Limb (tissue), 2 donors: Measurements from ENCODE around the gene C1orf50.
"Not testable (repeated sequence)": the region's sequence is repeated elsewhere in the genome, so short reads cannot be mapped to it uniquely, and the experiment has no call there.

ENCODE experiments used
- DNase-seq, 2 donors: peaks; one replicate each; pipeline ENCODE4 v3.0.0-alpha.2; 2016; ENCODE audit errors: extremely low spot score in 2 of 2

Gene C1orf50

DNA sequence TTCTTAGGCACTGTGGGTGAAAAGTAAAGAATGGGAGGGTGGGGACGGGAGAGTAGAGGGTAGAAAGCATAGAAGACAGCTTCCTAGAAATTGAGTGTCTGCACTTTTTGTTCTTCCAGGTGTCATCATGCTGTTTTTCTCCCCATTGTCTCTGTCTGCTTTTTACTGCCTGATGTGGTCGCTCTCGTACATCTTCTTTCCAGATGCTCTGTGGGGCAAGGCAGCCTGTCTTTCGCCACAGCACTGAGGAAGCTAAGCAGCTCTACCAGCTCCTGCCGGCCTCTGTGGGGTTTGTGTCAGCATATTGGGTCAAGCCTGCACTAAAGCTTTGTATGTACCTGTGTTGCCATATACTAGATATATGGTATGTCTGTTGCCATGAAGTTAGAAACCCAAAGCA, 30.9 kb downstream of the C1orf50 start:
- DNase-seq: no peak

DNA sequence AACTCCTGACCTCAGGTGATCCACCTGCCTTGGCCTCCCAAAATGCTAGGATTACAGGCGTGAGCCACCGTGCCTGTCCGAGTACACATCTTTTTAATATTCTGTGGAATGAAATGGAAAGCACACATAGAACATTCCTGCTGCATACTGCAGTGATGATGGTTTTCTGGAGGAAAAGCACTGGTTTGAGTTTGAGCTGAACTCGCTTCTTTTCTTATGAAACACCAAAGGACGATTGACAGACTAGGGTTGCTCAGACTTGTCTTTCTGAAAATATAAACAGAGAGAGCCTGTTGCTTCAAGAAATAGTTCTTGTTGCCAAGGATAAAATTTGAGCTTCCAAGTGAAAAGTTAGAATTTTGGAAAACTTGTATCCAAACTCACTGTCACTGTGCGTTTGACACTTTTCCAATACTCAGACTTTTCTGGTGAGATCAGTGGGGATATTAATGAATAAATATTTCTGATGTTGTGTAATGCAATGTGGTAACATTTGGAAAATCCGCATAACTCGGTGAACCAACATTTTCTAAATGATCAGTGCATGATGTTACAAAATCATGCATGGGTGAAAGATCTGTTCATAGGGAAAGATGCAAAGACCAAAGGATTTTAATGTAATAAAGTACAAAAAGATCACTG, 34.9 kb downstream of the C1orf50 start:
- DNase-seq: no peak

DNA sequence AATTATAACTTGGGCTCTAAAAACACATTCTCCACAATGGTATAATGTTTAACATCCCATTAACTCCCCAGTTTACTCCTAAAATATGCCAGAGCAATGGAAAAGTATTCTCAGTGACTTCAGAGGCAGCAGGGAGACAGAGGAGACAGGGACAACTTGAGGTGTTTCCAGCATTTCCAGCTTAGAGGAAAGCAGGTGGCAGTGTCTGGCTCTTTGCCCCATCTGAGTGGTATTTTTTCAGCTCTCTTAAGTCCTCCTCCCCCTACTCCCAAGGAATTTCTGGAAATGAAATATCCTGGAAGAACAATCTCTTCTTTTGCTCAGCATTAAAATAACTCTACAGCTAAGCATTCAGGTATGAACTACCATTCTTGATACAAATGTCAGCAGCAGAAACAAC, 39.1 kb downstream of the C1orf50 start:
- no peak for DNase-seq

DNA sequence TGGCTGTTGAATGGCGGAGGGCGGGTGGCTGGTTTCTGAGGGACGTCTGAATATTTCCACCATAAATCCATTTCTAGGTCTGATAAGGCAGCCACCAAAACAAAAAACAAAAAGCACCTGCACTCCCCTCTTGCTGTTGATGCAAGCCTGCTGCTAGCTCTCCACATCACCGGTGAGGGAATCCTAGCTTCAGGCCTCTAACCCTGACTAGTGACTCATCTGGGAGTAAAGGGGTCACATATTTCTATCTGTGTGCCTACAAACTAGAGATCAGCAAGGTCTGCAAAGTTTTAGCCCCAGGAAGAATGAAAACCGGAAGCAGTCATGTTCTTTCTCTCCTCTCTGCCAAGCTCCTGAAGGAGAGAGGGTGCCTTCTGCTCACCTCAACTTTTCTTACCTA, 39.5 kb downstream of the C1orf50 start:
- no peak for DNase-seq

DNA sequence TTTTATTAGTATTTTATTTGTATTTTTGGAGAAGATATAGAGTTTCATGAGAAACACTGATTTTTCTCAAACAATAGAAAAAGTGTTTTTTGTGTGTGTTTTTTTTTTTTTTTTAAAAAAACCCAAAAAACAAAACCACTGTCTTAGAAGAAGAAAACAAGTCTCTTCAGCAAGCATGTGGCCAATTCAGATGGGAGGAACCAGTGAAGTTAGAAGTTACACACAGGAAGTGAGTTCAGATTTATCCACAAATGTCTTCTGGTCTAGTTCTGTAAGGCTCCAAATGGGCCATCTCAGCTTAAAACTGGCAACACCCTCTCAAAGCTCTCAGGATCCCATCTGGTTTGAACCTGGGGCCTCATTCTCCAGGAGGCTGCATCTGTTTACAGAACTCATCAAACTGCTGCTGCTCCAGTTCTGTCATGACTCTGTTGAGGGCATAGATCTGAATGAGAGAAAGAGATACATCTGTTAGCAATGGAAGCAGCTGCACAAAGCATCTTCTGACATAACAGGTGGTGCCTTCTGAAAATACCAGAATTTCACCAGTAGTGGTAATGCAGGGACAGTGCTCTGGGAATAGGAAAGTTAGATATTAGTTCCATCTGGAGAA, 40.1 kb downstream of the C1orf50 start:
- peak in 1 of 2 donors; percentile 44 for DNase-seq

DNA sequence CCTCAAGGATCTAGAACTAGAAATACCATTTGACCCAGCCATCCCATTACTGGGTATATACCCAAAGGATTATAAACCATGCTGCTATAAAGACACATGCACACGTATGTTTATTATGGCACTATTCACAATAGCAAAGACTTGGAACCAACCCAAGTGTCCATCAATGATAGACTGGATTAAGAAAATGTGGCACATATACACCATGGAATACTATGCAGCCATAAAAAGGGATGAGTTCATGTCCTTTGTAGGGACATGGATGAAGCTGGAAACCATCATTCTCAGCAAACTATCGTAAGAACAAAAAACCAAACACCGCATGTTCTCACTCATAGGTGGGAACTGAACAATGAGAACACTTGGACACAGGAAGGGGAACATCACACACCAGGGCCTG, 47.8 kb downstream of the C1orf50 start:
- DNase-seq: not testable (repeated sequence)

DNA sequence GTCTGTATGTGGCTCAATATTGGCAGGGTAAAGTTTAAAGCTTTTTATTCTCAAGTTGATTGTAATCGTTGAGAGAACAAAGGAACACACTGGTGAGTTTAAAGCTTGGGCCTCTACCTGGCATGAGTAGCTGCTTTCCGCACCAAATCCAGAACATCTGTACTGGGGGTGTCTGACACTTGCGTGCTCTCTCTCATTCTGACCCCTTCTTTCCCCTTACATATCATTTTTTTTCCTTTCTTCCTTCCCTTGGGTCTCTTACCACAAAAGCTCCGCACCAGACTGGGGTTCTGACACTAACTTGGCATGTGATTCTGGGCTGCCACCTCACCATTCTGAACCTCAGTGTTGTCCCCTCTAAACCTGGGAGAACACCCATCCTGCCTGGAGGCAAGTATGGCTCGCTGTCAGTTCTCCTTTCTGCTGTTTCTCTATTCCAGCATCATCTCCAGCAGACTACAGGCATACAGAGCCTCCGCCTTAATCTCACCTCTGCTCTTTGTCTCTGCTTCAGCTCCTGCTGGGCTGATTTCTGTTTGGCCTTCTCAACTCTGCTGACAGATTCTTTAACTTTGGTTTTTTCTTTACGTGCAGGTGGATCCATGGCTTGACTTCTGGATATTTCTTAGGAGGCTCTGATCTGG, 49.0 kb downstream of the C1orf50 start:
- peak; percentile 15 to 35 for DNase-seq

DNA sequence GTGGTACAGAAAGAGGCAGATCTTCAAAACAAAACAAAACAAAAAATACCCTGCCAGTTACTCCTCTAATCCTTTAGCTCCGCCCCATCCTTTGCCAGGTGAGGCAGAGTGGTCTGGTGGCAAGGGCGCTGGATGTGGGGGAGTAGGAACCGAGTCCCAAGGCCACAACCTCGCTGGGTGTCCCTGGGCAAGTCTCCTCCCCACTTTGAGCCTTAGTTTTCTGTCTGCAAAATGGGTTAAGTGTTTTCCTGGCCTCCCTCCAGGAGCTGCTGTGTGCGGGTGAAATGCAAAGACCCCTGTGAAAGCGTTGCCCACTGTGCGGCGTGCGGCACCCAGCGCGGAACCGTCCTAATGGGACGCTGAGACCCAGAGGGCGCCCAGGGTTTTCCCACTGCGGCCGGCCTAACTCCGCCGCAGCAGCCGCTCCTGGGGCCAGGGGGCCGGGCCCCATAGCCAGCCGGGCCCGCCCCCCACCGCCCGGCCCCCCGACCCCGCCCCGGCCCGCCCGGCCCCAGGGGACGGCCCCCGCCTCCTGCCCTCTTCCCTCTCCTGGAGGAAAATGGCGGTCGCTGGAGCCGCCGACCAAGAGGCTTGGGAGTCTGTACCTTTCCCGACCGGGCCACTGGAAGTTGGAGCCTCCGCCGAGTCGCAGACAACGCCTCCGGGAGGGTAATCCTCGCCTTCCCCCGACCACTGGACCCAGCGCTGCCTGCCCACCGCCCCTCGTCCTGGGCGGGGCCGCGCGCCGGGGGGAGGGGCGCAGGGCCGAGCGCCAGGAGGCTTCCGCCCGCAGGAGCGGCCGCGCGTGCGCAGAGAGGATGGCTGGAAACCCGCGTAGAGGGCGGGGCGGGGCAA, 49.8 kb downstream of the C1orf50 start, which contains the start of the genes ERMAP and SVBP:
TSS of gene ERMAP (plus strand) at position 538 of the 855 bp plus-strand sequence. CDS start 13,327 bp downstream, outside the sequence.
TSS of gene SVBP (minus strand) at position 813 of the 855 bp plus-strand sequence. CDS start 853 bp downstream, outside the sequence.
- peak; percentile 95 to 99 for DNase-seq

DNA sequence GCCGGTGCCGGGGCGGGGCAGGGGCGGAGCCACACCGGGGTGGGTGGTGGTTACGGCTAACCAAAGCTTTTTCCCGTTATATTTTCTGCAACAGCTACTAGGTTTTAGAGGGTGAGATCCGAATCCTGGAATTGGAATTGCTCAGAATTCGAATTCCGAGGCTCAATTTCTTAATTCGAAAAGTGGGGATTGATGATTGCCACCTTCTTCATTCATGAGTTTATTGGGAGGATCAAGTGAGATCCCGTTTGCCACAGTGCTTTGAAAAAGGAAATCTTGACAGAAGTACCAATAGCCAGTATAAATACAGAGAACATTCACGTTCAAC, 50.4 kb downstream of the C1orf50 start:
- no peak for DNase-seq

DNA sequence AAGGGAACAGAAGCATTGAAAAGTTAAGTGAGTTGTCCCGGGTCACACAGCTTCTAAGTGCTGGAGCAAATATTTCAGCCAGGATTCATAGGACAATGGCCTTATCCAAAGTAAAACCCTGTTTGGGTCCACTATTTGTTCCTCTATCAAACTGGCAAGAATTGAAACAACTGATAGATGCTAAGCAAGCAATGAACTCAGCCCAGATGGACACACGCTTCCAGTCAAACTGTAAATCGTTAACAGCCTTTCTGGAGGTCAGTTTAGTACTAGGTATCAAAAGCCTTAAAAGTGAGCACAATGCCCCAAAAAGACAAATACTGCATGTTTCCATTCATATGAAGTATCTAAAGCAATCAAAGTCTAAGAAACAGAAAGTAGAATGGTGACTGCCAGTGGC, 50.9 kb downstream of the C1orf50 start:
- no peak for DNase-seq

DNA sequence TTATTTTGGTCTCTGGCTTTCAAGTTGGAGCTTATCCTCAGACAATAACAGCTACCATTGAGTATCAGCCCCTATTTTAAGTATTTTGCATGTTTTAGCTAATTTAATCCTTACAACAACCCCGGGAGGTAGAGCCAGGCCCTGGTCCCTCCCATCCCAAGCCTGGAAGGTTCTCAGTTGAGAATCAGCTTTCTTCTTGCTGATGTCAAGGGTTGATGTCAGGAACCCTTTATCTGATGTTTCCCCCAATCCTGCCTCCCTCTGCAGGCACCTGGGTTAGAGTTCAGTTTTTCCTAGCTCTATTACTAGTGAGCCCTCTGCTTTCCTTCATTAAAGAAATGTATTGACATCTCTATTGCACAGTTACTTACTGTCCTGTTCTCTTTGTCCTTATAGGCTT, 53.8 kb downstream of the C1orf50 start:
- no peak for DNase-seq

DNA sequence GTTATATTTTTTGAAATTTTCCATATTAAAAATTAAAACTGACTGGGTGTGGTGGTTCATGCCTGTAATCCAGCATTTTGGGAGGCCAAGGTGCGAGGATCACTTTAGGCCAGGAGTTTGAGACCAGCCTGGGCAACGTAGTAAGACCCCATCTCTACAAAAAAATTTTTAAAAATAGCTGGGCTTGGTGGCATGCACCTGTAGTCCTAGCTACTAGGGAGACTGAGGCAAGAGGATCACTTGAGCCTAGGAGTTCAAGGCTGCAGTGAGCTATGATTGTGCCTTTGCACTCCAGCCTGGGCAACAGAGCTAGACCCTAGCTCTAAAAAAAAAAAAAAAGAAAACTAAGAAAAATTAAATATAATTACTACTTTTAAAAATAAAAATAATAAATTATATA, 54.6 kb downstream of the C1orf50 start:
- no peak for DNase-seq

DNA sequence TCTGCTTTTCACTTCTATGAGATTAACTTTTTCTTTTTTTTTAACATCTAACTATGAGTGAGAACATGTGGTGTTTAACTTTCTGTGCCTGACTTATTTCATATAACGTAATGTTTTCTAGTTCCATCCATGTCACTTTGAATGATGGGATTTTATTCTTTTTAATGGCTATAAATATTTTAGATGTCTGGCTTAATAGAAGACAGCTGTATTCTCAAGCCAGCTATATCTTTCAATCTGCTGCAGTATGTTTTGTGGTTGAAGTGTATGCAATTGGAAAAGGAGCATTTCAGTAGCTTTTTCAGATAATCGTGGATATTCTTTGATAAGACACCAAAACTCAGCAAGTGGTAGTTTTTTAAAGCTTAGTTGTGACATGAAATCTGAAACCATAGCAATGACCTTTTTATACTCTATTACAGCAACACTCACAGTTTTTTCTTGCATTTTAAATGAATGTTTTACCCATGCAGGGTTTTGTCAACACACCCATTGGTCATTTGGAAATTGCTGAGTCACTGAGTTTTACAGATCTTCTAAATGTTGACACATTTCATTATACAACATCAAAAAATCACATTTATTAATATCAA, 55.8 kb downstream of the C1orf50 start:
- DNase-seq: peak in 1 of 2 donors; percentile 27

DNA sequence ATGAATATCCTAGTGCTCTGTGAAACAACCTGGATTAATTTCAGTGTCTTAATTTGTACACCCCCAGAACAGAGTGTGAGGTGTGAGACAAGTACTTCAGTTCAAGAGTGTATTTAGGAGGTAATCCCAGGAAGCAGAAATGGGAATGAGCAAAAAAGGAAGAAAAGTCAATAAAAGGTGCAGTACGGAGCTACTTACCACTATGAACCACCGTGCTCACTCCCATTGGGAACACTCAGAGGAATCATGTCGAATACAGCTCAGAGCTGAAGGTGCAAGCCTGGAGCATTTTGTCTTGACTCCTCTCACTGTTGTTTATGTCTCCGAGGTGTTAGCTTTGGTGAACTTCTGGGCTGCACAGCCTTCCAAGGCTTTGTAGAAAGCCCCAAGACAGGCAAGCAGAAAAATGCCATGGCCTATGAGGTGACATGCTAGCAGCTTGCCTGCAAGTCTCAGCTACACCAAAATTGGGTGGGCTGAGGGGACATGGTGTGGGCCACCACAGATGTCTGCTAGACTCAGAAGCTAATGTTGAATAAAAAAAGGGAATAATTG, 57.5 kb downstream of the C1orf50 start:
- no peak for DNase-seq

DNA sequence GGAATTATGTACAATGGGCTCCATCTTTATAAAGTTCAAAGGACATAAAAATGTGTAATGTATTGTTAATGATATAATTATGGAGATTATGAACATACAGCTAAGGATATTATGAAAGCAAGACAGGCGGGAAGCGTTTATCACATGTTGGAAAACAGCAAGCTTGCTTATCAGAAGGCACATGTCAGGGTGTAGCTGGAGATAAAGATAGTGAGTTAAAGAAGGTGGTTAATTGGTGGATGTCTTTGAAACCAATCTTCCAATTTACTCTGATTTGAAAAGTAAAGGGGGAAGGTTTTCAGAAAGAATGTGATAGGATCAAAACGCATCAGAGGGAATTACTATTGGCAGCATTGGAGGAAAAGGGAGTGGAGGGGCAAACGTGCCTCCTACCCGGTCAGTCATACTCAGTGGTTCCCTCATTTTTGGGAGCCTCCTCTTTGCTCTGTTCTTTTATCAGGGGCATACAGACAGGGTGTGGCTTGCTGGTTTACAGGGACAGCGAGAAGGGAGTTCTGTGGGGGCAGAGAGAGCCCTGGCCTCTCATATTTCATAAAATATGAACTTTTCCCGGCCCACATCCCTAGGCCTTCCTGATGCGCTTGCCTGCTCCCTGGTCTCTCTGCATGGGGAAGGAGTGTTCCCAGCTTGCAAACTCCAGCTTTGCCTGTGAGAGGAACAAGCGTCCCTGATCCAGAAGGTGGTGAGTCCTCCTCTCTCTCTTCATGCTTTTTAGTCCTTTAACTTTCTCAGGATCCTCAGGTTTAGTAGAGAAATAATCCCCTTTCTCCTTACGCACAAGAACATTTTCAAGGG, 58.2 kb downstream of the C1orf50 start:
- DNase-seq: no peak
